ENCODE results near the gene OLIG2. TPM values are rescaled to one million over a fixed set of nuclear protein-coding genes. Genes with fewer than 3 reads are reported as not detected.

OLIG2 gene
- total and polyA plus RNA-seq, 2 experiments from 2014 or later, result 0.15 to 1.4 TPM

GRCh38 chr21:33007747-33008146 is 18.0 kb upstream of the OLIG2 start:
- H3K27me3 Mint-ChIP-seq (ENCODE audit: insufficient read depth, low read depth, poor library complexity), result peaks cover 2% of the 10 kb centered on the region
- H3K36me3 Mint-ChIP-seq (ENCODE audit: low read depth), result no peaks in the 10 kb centered on the region; the same call in 2 of the 3 replicates
- Histone ChIP-seq H3K9me2 (ENCODE audit: insufficient read depth) (peaks cover 10% of the 10 kb centered on the region), H3K27me3 (ENCODE audit: insufficient read depth) (no peaks in the 10 kb centered on the region), H3K36me3 (ENCODE audit: insufficient read depth) (no peaks in the 10 kb centered on the region), H4K20me1 (replicated peaks; ENCODE audit: insufficient read depth) (no peaks in the 10 kb centered on the region), H3K27ac (ENCODE audit: low read depth) (no peak overlapping the region), H2AFZ (no peak overlapping the region), H3K4me2 (no peak overlapping the region), H3F3A (replicated peaks; ENCODE audit: low read depth) (no peaks in the 10 kb centered on the region), H3K4me1 (ENCODE audit: insufficient read depth) (peaks cover 11% of the 10 kb centered on the region), H3K79me2 (replicated peaks; ENCODE audit: insufficient read depth) (no peaks in the 10 kb centered on the region), H3K4me3 (no peak overlapping the region)
- H3K9me3 Mint-ChIP-seq, result no peaks in the 10 kb centered on the region
- H3K4me1 Mint-ChIP-seq, result peaks cover 4% of the 10 kb centered on the region; the same call in 2 of the 3 replicates
- no peak overlapping the region for H3K4me3 Mint-ChIP-seq
- ATAC-seq (no peak), DNase-seq (ENCODE audit: low spot score) (no peak)
- no peak for TF ChIP-seq ZNF114 (CRISPR knock-in tag; IDR thresholded peaks at IDR 0.05)
- no peak for TF ChIP-seq EZH2phosphoT487 (IDR thresholded peaks at IDR 0.05; ENCODE audit: unreplicated experiment)
- no peak for TF ChIP-seq ETS1 (IDR thresholded peaks at IDR 0.05)
- no peak overlapping the region for H3K27ac Mint-ChIP-seq

DNA sequence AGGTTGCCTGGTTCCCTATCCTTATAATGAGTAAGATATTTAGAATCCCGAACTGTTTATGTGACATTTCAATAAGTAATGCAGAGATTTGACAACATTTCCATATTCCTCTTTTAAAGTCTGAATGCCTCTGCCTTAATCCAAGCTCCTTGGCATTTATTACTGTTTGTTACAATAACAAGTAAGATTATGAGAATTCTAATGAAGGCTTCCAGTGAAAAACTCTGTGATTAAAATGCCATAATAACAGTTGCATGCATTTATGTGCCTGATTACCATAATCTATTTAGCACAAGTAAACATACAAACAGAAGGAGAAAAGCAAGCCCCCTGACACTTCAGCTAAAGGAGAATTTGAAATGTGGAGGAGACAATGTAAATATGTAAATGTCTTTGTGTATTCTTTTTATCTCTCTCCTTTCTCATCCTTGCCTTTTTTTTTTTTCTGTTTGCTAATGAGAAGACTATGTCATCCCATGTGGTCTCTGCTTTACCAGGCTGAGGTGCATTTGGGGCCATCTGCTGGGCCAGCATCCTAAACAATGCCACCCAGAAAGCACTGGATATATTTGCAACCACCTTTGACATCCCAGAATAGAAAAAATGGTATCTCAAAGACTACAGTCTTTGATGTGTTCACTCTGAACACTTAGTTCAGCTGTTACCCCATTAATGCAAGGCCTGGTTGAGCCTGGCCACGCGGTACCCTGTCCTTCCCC is 17.2 kb upstream of the OLIG2 start:
- Histone ChIP-seq H3K4me1 (ENCODE audit: insufficient read depth) (peaks cover 11% of the 10 kb centered on the region), H4K20me1 (replicated peaks; ENCODE audit: insufficient read depth) (no peaks in the 10 kb centered on the region), H3K79me2 (replicated peaks; ENCODE audit: insufficient read depth) (no peaks in the 10 kb centered on the region), H3K4me3 (no peak overlapping the region), H3K27me3 (ENCODE audit: insufficient read depth) (no peaks in the 10 kb centered on the region), H3K27ac (ENCODE audit: low read depth) (no peak overlapping the region), H3F3A (replicated peaks; ENCODE audit: low read depth) (no peaks in the 10 kb centered on the region), H2AFZ (peak overlapping the region; percentile 72; the same call in 1 of the 2 replicates), H3K9me2 (ENCODE audit: insufficient read depth) (peaks cover 10% of the 10 kb centered on the region), H3K4me2 (peak overlapping the region; percentile 48; the same call in 1 of the 2 replicates), H3K36me3 (ENCODE audit: insufficient read depth) (no peaks in the 10 kb centered on the region)
- no peaks in the 10 kb centered on the region for H3K9me3 Mint-ChIP-seq
- H3K4me1 Mint-ChIP-seq, result peaks cover 4% of the 10 kb centered on the region; the same call in 2 of the 3 replicates
- H3K36me3 Mint-ChIP-seq (ENCODE audit: low read depth), result no peaks in the 10 kb centered on the region; the same call in 2 of the 3 replicates
- H3K27ac Mint-ChIP-seq, result no peak overlapping the region
- DNase-seq (ENCODE audit: low spot score) (no peak), ATAC-seq (no peak)
- peaks cover 2% of the 10 kb centered on the region for H3K27me3 Mint-ChIP-seq (ENCODE audit: insufficient read depth, low read depth, poor library complexity)
- TF ChIP-seq ZNF114 (CRISPR knock-in tag; IDR thresholded peaks at IDR 0.05) (no peak), POLR2AphosphoS5 (IDR thresholded peaks at IDR 0.05; ENCODE audit: low read depth) (no peak), CTCF (conservative IDR thresholded peaks at IDR 0.05; ENCODE audit: low read depth in 2 of 2) (0 out of 4 replicates have a peak, but pooled peaks of 1 of the 2 experiments have one; percentile 1), ETS1 (IDR thresholded peaks at IDR 0.05) (no peak), STAT1 (IDR thresholded peaks at IDR 0.05; ENCODE audit: unreplicated experiment) (no peak), JUNB (IDR thresholded peaks at IDR 0.05; ENCODE audit: unreplicated experiment) (no peak)
- TF ChIP-seq, protein P1, sequence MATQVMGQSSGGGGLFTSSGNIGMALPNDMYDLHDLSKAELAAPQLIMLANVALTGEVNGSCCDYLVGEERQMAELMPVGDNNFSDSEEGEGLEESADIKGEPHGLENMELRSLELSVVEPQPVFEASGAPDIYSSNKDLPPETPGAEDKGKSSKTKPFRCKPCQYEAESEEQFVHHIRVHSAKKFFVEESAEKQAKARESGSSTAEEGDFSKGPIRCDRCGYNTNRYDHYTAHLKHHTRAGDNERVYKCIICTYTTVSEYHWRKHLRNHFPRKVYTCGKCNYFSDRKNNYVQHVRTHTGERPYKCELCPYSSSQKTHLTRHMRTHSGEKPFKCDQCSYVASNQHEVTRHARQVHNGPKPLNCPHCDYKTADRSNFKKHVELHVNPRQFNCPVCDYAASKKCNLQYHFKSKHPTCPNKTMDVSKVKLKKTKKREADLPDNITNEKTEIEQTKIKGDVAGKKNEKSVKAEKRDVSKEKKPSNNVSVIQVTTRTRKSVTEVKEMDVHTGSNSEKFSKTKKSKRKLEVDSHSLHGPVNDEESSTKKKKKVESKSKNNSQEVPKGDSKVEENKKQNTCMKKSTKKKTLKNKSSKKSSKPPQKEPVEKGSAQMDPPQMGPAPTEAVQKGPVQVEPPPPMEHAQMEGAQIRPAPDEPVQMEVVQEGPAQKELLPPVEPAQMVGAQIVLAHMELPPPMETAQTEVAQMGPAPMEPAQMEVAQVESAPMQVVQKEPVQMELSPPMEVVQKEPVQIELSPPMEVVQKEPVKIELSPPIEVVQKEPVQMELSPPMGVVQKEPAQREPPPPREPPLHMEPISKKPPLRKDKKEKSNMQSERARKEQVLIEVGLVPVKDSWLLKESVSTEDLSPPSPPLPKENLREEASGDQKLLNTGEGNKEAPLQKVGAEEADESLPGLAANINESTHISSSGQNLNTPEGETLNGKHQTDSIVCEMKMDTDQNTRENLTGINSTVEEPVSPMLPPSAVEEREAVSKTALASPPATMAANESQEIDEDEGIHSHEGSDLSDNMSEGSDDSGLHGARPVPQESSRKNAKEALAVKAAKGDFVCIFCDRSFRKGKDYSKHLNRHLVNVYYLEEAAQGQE (IDR thresholded peaks at IDR 0.05; ENCODE audit: unreplicated experiment), result no peak
- no peak overlapping the region for H3K4me3 Mint-ChIP-seq
